Natural killer cell (primary cell): ENCODE data around the gene VEZT. TPM values are rescaled to one million over a fixed set of nuclear protein-coding genes. Genes with fewer than 3 reads are reported as not detected.
"Not testable (repeated sequence)": the region's sequence is repeated elsewhere in the genome, so short reads cannot be mapped to it uniquely, and the experiment has no call there.

Source experiments
- ATAC-seq, 3 donors: fragments of 150-1000 bp in 2 of 3; fragments of 200-7000 bp in 1 of 3; cut with Tn5 transposase; 1 replicate in 1 of 3; 2 replicates in 2 of 3; pipeline ENCODE4 v1.10.0; 2021; ENCODE audit warnings: mild to moderate bottlenecking in 2 of 3, moderate library complexity in 2 of 3
- DNase-seq, 2 donors: peaks; one replicate each; pipeline versions ENCODE4 v3.0.0 to v3.0.0-alpha.2; 2013 to 2021; ENCODE audit warnings: mixed read lengths in 1 of 2
- H3K27ac ChIP-seq: one replicate; pipeline ENCODE4 v1.5.1; 2013; ENCODE audit warnings: mild to moderate bottlenecking, low read length
- H3K27me3 ChIP-seq: one replicate; pipeline ENCODE4 v1.6.1; 2013; ENCODE audit warnings: low read length; ENCODE audit not compliant: control insufficient read depth, insufficient read depth
- H3K36me3 ChIP-seq: one replicate; pipeline ENCODE4 v1.6.1; 2013; ENCODE audit warnings: low read length; ENCODE audit not compliant: control insufficient read depth, insufficient read depth
- H3K4me1 ChIP-seq: one replicate; pipeline ENCODE4 v1.6.1; 2013; ENCODE audit warnings: low read length; ENCODE audit not compliant: control insufficient read depth, insufficient read depth
- H3K4me3 ChIP-seq: one replicate; pipeline ENCODE4 v1.5.1; 2013; ENCODE audit warnings: low read length
- H3K9me3 ChIP-seq: one replicate; pipeline ENCODE4 v1.6.1; 2013; ENCODE audit warnings: low read length; ENCODE audit not compliant: control insufficient read depth, insufficient read depth
- H3K27ac Mint-ChIP-seq, 2 donors: one replicate each; pipeline ENCODE4 v1.8.0; 2022; ENCODE audit warnings: mild to moderate bottlenecking in 2 of 2, mixed read lengths in 2 of 2, moderate library complexity in 1 of 2
- H3K27me3 Mint-ChIP-seq, 2 donors: one replicate each; pipeline ENCODE4 v1.8.0; 2022; ENCODE audit warnings: low read depth in 2 of 2, mixed read lengths in 2 of 2
- H3K36me3 Mint-ChIP-seq: one replicate; pipeline ENCODE4 v1.8.0; 2022; ENCODE audit warnings: mixed read lengths
- H3K4me1 Mint-ChIP-seq, 2 donors: one replicate each; pipeline ENCODE4 v1.8.0; 2022; ENCODE audit warnings: mixed read lengths in 2 of 2
- H3K4me3 Mint-ChIP-seq: one replicate; pipeline ENCODE4 v1.8.0; 2022; ENCODE audit warnings: mild to moderate bottlenecking, moderate library complexity, mixed read lengths
- H3K9me3 Mint-ChIP-seq, 2 donors: one replicate each; pipeline ENCODE4 v1.8.0; 2022; ENCODE audit warnings: mixed read lengths in 2 of 2
- WGBS: methylation state at CpG from one replicate; pipeline ENCODE4 v1.1.7; 2013; ENCODE audit warnings: missing lambda C conversion rate; ENCODE audit not compliant: insufficient coverage; 5-methylcytosine and 5-hydroxymethylcytosine counted together
- intact Hi-C: fragments of 100-400 bp; cut with micrococcal nuclease; formaldehyde crosslinking; loops from one replicate; pipeline ENCODE4 v1.14.2; 2022
- total RNA-seq, 4 donors: library from RNA; stranded (reverse); fragments of 120-200 nt in 1 of 4; gene quantifications; one replicate each; pipeline versions ENCODE4 v1.2.3 to v1.2.4, GENCODE V29; 2013 to 2022
- TF ChIP-seq, protein P1 (sequence below): fragments of 200-600 bp; IDR thresholded peaks from one replicate; pipeline ENCODE4 v1.8.0; 2022; ENCODE audit warnings: antibody characterized with exemption

Gene VEZT
- total RNA-seq, 3 donors from 2014 or later (not counting 1 experiment from before 2014, with no cell fraction given), result 32.7 to 37.0 (median 35.1) TPM

DNA sequence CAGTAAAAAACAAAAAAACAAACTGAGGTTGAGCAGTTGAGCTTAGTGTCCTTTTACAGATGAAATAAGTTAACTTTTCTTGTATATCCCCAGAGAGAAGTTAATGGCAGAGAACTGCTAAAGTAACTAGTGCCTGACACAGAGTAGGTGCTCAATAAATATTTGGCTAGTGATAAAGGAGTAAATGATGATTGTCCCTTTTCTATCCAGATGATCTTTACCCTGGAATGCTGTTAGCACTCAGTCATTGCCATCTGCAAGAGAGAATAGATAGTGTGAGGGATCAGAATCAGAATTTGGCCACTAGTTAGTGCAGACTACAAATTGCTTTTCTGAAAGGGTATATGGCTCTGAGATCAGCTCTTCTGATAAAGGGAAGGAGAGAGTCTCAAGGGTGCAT is 21.6 kb downstream of the VEZT start:
- intact Hi-C loops, result no loop called here

GRCh38 chr12:95239835-95240234 is 22.2 kb downstream of the VEZT start:
- intact Hi-C loops, H3K4me3 Mint-ChIP-seq, H3K27ac ChIP-seq, H3K4me3 ChIP-seq, DNase-seq, H3K27me3 Mint-ChIP-seq, H3K36me3 ChIP-seq, H3K27me3 ChIP-seq, H3K36me3 Mint-ChIP-seq, H3K9me3 Mint-ChIP-seq, H3K9me3 ChIP-seq, ATAC-seq, H3K27ac Mint-ChIP-seq, H3K4me1 ChIP-seq: not testable (repeated sequence)
- WGBS, result 85% methylated on average over 2 of the region's 2 CpGs
- peaks cover 18 to 24% of the 10 kb centered on the region in 2 donors for H3K4me1 Mint-ChIP-seq

More for the DNA sequence above, 21.6 kb downstream of the VEZT start:
- Mint-ChIP-seq H3K9me3 (no peaks in the 10 kb centered on the region), H3K36me3 (no peaks in the 10 kb centered on the region), H3K4me3 (no peak overlapping the region), H3K27ac (no peak overlapping the region), H3K4me1 (peaks cover 18 to 24% of the 10 kb centered on the region in 2 donors), H3K27me3 (no peaks in the 10 kb centered on the region)
- no peaks in the 10 kb centered on the region for H3K4me1 ChIP-seq
- ATAC-seq, result no peak
- no peak for DNase-seq
- no peaks in the 10 kb centered on the region for H3K9me3 ChIP-seq
- no peaks in the 10 kb centered on the region for H3K27me3 ChIP-seq
- H3K27ac ChIP-seq, result no peak overlapping the region
- H3K36me3 ChIP-seq, result peaks cover 3% of the 10 kb centered on the region
- H3K4me3 ChIP-seq, result no peak overlapping the region
- TF ChIP-seq, protein P1, sequence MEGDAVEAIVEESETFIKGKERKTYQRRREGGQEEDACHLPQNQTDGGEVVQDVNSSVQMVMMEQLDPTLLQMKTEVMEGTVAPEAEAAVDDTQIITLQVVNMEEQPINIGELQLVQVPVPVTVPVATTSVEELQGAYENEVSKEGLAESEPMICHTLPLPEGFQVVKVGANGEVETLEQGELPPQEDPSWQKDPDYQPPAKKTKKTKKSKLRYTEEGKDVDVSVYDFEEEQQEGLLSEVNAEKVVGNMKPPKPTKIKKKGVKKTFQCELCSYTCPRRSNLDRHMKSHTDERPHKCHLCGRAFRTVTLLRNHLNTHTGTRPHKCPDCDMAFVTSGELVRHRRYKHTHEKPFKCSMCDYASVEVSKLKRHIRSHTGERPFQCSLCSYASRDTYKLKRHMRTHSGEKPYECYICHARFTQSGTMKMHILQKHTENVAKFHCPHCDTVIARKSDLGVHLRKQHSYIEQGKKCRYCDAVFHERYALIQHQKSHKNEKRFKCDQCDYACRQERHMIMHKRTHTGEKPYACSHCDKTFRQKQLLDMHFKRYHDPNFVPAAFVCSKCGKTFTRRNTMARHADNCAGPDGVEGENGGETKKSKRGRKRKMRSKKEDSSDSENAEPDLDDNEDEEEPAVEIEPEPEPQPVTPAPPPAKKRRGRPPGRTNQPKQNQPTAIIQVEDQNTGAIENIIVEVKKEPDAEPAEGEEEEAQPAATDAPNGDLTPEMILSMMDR, result no peak

DNA sequence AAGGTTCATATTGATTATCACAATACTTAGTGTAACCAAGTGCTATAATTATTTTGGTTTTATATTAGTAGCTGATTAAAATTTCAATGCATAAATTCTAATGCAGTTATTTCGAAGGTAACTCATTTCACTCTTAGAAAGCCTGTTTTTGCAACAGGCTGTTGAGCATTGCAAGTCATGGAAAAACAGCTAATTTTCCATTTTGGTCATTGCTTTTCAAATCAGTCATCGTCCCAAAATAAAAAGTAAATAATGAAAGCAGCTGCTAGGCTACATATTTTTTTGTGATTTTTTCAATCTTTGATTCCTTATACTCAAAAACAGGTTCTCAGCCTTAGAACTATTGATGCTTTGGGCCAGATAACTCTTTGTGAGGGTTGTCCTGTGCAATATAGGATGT is 22.9 kb downstream of the VEZT start:
- Mint-ChIP-seq H3K9me3 (no peaks in the 10 kb centered on the region), H3K27ac (no peak overlapping the region), H3K4me3 (no peak overlapping the region), H3K4me1 (peaks cover 22 to 28% of the 10 kb centered on the region in 2 donors), H3K27me3 (no peaks in the 10 kb centered on the region), H3K36me3 (no peaks in the 10 kb centered on the region)
- H3K36me3 ChIP-seq, result peaks cover 3% of the 10 kb centered on the region
- ATAC-seq, result no peak
- TF ChIP-seq, protein P1, result no peak
- 91% methylated on average over 2 of the region's 2 CpGs for WGBS
- H3K4me1 ChIP-seq, result peaks cover under 1% of the 10 kb centered on the region
- H3K4me3 ChIP-seq, result no peak overlapping the region
- H3K27me3 ChIP-seq, result no peaks in the 10 kb centered on the region
- no peak for DNase-seq
- H3K27ac ChIP-seq, result no peak overlapping the region
- H3K9me3 ChIP-seq, result no peaks in the 10 kb centered on the region
- intact Hi-C loops, result no loop called here

DNA sequence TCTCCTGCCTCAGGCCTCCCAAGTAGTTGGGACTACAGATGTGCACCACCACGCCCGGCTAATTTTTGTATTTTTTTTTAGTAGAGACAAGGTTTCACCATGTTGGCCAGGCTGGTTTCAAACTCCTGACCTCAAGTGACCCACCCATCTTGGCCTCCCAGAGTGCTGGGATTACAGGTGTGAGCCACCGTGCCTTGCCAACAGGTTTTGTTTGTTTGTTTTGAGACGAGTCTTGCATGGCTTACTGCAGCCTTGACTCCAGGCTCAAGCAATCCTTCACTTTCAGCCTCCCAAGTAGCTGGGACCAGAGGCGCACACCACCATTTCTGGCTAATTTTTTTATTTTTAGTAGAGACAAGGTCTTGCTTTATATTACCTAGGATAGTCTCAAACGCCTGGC is 23.5 kb downstream of the VEZT start:
- 92% methylated on average over 5 of the region's 6 CpGs for WGBS
- H3K36me3 ChIP-seq, DNase-seq, H3K9me3 ChIP-seq, H3K27me3 ChIP-seq, H3K4me3 Mint-ChIP-seq, H3K27ac Mint-ChIP-seq, H3K4me3 ChIP-seq, intact Hi-C loops, H3K27me3 Mint-ChIP-seq, H3K27ac ChIP-seq, H3K36me3 Mint-ChIP-seq, H3K9me3 Mint-ChIP-seq, ATAC-seq, H3K4me1 ChIP-seq: not testable (repeated sequence)
- H3K4me1 Mint-ChIP-seq, result peaks cover 25 to 34% of the 10 kb centered on the region in 2 donors
